Epidermal melanocyte (primary cell): ENCODE measurements around the gene BNIP3.
"Not testable (repeated sequence)": the region's sequence is repeated elsewhere in the genome, so short reads cannot be mapped to it uniquely, and the experiment has no call there.

Source experiments
- DNase-seq: peaks from one replicate; pipeline ENCODE4 v3.0.0; 2011; ENCODE audit warnings: low spot score; ENCODE audit not compliant: insufficient read length

Gene BNIP3

GRCh38 chr10:131954356-131954965 lies 27.3 kb downstream of the BNIP3 start:
- no peak for DNase-seq

- DNase-seq, result not testable (repeated sequence)
These were observed 31.8 kb downstream of the BNIP3 start for GRCh38 chr10:131949908-131950307.

- DNase-seq, result no peak
These were observed 32.5 kb downstream of the BNIP3 start for GRCh38 chr10:131949041-131949862.

GRCh38 chr10:131948501-131948900 lies 33.2 kb downstream of the BNIP3 start:
- DNase-seq, result no peak

- DNase-seq, result no peak
These were observed 33.9 kb downstream of the BNIP3 start for GRCh38 chr10:131947631-131948347.

GRCh38 chr10:131946880-131947279 lies 34.8 kb downstream of the BNIP3 start:
- no peak for DNase-seq

- no peak for DNase-seq
These were observed 35.4 kb downstream of the BNIP3 start for GRCh38 chr10:131946321-131946751.

GRCh38 chr10:131944976-131945695 lies 36.6 kb downstream of the BNIP3 start:
- no peak for DNase-seq

- no peak for DNase-seq
These were observed 37.3 kb downstream of the BNIP3 start for GRCh38 chr10:131944412-131944811.

- no peak for DNase-seq
These were observed 38.5 kb downstream of the BNIP3 start for GRCh38 chr10:131943021-131943814.

- DNase-seq, result no peak
These were observed 39.3 kb downstream of the BNIP3 start for GRCh38 chr10:131942455-131942854.

- DNase-seq, result no peak
These were observed 43.0 kb downstream of the BNIP3 start for GRCh38 chr10:131938681-131939080.

- DNase-seq, result no peak
These were observed 43.9 kb downstream of the BNIP3 start for GRCh38 chr10:131937836-131938235.

- no peak for DNase-seq
These were observed 45.0 kb downstream of the BNIP3 start for GRCh38 chr10:131936736-131937135.

- no peak for DNase-seq
These were observed 45.4 kb downstream of the BNIP3 start for GRCh38 chr10:131936294-131936693.

GRCh38 chr10:131935260-131935659 lies 46.5 kb downstream of the BNIP3 start:
- no peak for DNase-seq

GRCh38 chr10:131934769-131935168 lies 47.0 kb downstream of the BNIP3 start:
- no peak for DNase-seq

- no peak for DNase-seq
These were observed 48.0 kb downstream of the BNIP3 start for GRCh38 chr10:131933696-131934086.

GRCh38 chr10:131933016-131933695 lies 48.6 kb downstream of the BNIP3 start:
- DNase-seq, result no peak

- DNase-seq, result no peak
These were observed 49.7 kb downstream of the BNIP3 start for GRCh38 chr10:131931981-131932380.
